ENCODE results near the gene VWA8.
"Not testable (repeated sequence)": the region's sequence is repeated elsewhere in the genome, so short reads cannot be mapped to it uniquely, and the experiment has no call there.

Gene VWA8

DNA sequence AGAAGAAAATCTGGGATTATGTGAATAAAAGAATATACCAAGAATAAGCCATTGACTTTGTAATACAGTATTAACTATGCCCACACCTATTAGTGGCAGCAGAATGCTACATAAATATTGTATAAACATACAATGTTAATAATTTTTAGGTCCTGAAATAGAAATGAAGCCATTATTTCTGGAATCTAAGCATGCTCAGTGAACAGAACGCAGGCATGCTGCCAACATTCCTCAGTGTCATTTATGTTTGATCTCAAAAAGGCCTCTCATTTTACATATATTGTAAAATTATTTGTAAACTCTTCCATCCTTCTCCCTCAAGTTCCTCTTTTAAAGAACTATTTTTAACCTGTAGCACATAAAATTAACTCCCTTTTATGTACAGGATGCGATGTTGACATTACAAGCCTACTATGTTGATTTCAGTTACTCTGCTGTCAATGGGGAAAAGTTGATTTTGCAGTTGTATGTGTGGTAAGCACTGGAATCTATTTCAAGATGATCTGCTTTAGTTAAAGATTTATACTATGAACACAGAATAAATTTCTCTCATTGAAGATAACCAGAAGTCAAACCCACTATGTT, 118.8 kb downstream of the VWA8 start:
- no peak for DNase-seq

DNA sequence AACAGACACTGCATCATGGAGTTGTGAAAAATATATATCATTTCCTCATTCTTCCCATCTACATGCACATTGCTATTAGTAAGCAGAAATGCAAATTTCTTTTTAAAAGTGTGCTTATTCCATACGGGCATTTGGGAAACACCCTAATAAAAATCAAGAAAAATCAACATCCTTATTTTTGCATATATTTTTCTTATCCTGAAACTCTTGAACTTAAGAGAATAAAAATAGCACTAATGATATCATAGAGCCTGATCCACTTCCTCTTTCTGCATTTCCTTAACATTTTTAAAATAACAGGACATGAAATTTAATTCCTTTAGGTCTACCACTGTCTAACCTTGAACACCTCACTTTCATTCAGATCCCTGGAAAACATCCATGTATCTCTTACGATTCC, 123.3 kb downstream of the VWA8 start:
- no peak for DNase-seq

DNA sequence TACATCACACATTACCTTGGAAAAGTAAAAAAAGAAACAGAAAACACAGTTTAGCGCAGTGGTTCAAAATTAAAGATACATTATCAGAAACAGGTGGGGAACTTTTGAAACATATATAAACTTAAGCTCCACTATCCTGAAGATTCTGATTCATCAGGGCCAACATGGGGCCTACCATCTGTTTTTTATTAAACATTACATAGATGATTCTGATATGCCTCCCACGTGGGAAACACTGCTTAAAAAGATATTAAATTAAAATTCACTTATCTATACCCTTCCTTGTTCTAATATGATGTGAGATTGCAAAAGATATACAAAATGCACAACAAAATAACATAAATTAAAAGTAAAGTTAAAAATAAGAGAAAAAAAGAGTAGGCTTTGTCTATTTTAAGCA, 125.0 kb downstream of the VWA8 start:
- no peak for DNase-seq

DNA sequence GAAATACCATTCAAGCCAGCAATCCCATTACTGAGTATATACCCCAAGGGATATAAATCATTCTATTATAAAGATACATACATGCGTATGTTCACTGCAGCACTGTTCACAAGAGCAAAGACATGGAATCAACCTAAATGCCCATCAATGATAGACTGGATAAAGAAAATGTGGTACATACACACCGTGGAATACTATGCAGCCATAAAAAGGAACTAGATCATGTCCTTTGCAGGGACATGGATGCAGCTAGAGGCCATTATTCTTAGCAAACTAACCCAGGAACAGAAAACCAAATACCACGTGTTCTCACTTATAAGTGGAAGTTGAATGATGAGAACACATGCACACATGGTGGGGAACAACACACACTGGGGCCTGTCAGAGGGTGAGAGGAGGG, 126.2 kb downstream of the VWA8 start:
- not testable (repeated sequence) for DNase-seq

DNA sequence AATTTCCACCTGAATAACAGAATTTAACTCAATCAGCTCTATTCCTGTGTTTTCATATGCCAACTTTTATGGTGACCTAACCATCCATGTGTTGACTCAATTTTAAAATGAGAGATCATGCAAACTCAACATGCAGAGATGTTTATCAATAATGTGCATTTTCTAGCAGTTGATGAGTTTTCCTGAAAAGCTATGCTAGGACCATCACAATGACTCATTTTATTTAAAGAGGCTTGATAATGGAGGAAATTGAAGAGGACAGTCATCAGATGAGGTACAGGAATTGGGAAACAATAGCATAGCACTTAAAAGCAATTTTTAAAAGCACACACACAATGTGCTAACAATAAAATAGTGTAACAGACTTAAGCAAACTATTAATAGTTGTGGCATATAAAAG, 127.1 kb downstream of the VWA8 start:
- DNase-seq: no peak

DNA sequence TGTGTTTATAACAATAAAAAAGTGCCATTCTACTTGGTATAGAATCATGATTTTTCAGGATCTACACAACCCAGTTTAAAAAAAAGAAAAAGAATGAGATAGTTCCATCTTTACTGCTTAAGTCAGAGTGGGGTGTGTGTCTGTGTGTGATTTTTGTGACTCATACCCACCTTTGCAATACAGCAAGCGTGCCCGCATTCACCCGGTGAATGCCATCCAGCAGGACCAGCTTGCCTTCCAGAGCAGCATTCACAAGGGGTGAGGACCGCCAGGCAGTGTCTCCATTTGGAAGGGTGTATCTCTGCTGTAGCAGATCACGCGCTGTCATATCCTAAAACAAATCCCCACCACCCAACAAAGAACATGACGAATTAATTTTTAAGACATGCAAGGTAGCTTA, 127.7 kb downstream of the VWA8 start:
- DNase-seq: no peak

DNA sequence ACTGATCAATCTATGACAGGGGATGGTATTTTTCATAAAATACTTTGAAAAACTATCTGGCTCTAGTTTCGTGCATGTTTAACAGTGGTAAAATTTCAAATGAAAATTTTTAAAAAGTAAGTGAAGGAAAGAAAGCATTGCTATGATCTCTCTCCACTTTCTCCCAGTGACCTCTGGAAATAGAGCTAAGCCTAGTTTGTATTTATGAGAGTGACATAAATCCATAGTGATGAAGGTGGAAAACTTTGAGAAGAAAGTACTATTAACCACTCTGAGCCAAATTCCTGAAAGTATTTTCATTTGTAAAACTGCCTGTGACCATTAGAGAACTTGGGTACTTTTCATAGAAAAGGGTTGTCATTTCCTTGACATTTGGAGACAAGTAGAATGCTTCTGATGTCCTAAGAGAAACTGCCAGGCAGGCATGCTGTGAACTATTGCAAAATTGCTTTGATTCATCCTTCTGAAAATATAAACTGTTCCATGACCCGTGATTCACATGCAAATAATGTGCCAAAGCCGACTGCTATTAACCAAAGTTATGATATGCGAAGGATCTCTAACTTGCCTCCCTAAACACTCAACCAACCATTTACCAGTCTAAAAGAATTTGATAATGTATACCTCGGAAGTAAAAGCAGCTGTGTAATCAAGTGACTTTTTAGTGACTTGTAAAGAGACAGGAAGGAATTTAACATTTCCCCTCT, 133.2 kb downstream of the VWA8 start:
- no peak for DNase-seq

DNA sequence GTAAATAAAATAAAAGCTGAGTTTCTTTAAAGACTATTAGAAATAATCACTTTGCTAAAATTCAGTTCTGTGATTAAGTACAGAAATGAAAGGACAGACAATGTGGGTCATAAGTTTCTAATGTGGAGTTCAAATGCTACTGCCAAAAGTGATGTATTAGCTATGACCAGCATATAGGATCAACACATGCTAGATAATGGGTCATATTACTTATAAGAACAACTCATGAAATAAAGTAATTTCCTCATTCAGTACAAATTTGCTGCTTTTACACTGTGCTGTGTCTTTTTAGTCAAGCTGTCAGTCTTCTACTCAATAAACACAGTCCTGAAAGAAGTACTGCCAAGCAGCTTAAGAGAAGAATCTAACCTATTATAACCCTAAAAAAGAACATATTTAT, 135.2 kb downstream of the VWA8 start:
- DNase-seq: no peak

DNA sequence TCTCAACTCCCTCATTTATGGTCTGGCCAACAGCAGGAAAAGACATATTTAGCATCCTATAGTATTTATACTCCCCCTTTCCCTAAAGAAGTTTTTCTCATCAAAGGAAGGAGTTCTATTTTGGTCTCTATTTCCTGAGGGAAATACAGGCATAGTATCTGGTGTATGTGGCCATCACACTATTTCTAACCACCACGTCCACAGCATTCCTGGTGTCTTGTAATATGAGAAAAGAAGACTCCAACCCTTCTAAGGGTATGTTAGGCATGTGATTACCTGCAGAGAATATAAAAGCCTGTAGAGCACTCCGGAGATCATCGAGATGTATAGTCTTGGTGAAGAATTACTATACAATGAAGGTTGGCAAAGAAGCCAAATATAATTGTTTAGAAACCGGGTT, 137.4 kb downstream of the VWA8 start:
- no peak for DNase-seq

DNA sequence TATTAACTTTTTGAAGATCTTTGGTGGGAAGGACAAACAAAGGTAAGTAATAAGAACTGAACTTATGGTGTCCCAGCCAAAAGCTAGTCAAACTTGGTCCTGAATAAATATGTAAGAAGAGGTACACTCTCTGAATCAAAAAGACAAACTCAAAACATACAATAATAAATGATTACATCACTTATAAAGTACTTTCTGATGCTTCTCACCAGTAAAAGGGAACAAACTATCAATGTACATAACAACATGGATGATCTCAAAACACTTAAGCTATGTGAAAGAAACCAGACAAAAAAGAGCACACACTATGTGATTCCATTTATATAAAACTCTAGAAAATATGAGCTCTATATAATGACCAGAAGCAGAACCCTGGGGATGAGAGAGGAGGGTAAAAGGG, 138.3 kb downstream of the VWA8 start:
- no peak for DNase-seq

DNA sequence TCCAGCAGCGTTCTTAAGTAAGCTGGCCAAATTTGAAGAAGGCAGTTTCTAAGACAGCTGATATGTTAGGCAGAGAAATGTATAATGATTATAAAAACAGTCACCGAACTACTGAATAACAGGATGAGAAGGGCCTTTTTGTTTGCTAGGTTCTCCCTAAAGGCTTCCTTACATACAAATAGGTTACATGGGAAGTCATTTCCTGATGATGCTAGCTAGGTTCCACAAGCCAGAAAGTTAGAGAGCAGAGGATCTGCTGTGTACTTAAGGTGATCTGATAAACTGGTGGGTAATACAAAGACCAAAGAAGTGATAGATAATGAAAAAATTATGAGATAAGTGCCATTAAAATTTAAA, 139.7 kb downstream of the VWA8 start:
- DNase-seq: no peak

DNA sequence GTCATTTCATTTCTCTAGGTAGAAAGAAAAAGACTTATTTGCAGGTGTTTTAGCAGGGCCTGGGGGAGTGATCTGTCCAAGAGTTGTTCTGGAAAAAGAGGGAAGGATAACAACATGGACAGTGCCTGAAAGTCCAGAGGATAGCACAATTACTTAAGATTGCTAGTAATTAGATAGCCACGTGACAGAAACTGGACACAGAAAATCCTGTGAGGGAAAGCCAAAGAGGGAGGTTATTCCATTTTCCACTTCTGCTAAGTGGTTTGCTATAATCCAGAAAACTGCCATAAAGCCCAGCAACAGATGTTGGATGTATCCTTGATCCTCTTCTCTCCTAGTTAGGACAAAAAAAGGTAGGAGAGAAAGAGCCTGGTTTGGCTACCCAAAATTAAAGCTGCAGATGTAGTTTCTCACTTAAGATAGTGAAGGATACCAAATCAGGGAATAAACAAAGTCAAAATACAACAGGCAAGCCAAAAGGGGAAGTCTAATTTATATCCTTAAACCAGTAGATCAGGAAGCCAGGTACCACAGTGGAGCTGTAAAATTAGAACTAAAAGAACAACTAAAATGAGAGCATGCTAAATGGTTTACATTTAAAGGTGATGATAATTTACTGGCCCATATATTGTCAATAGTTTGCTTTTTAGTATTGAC, 140.2 kb downstream of the VWA8 start:
- no peak for DNase-seq

DNA sequence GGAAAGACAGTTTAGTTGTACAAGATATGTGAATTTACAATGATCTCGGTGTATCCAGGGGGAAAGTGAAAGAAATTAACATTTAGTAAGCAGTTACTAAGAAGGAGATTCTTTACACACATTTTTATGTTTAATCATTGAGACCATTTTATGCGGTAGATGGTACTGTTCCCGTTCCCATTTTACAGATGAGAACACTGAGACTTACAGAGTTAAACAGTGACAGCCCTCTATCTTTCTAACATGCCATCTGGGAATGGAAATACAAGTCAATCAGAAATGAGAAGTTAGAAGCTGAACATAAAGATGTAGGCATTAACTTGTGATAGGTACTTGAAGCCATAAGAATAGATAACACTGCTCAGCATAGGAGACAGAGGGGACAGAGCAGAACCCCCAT, 144.9 kb downstream of the VWA8 start:
- DNase-seq: no peak

DNA sequence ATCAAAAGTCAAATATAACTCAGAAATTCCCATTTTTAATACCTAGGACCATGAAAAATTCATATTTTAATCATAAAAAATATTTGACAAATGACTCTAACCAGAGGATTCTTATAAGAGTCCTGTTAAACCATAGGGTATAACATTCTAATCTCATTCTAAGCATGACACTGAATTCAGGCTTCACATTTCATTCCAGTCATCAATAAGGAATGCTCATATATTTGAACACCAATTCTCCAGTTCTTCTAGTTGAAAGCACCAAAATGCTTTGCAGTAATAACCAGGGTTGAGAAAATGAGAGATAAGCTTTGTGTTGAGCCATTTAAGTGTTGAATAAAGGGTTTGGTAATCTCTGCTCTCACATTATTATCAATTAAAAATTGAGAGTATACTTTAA, 147.5 kb downstream of the VWA8 start:
- DNase-seq: no peak

DNA sequence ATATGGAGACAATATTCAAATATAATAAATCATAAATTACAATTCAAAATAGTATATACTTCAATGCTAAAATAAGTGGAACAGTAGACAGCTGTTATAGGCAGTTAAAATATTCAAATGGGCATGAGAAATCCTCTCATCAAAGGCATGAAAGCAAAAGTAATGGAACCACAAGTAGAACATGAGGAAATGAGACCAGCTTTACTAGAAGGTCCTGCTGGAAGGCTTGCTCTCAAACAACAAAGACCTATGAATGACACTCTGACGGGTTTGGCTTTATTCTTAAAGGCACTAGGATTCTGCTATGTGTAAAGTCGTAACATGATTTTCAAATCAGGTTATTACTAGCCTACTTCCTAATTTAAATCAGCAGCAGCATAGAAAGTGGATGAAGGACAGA, 148.1 kb downstream of the VWA8 start:
- no peak for DNase-seq

DNA sequence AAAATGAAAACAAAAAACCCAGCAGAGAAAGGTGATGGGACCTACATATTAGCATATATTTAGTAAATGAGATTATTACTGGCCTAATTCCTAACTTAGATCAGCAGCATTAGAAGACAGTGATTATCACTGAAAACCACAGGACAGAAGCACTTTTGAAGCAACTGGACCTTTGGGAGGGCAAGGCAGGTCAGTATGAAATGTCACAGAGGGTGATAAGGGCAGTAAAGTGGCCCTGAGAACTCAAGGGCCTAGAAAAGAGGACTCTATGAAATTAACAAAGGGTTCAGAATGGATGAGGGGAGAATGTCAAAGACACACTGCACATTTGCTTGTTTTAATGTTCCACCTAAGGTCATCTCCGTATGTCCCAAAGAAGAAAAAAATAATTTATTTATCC, 148.7 kb downstream of the VWA8 start:
- DNase-seq: no peak

DNA sequence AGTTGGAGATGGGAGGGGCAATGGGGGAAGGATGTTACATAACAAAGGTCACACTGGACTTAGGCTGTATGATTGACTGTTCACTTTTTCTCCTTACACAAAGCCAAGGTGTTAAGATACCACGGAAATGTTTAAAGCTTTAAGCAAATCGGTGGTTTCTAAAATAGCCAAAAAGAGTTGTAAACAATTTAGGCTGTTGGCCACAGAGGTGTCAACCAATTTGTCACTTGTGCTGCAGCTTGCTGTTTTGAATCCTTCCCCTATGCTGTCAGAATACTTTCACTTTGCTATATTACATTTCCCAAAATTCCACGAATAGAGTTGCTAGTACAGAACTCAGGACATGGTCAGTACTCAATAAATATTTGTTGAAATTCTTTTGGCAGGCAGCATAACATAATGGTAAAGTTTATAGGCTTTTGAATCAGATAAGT, 149.3 kb downstream of the VWA8 start:
- DNase-seq: no peak

DNA sequence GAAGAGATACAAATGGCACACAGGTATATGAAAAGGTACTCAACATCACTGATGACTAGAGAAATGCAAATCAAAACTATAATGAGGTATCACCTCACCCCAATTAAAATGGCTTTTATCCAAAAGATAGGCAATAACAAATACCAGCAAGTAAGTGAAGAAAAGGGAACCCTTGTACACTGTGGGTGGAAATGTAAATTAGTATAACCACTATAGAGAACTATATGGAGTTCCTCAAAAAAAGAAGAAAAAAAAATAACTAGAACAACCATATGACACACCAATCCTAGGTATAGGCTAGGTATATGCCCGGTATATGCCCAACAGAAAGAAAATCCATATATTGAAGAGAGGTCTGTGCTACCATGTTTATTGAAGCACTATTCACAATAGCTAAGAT, 150.9 kb downstream of the VWA8 start:
- DNase-seq: no peak

DNA sequence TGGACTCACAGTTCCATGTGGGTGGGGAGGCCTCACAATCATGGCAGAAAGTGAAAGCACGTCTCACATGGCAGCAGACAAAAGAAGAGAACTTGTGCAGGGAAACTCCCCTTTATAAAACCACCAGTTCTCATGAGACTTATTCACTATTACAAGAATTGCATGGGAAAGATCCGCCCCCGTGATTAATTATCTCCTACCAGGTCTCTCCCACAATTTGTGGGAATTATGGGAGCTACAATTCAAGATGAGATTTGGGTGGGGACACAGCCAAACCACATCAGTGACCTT, 157.5 kb downstream of the VWA8 start:
- peak; percentile 23 for DNase-seq

DNA sequence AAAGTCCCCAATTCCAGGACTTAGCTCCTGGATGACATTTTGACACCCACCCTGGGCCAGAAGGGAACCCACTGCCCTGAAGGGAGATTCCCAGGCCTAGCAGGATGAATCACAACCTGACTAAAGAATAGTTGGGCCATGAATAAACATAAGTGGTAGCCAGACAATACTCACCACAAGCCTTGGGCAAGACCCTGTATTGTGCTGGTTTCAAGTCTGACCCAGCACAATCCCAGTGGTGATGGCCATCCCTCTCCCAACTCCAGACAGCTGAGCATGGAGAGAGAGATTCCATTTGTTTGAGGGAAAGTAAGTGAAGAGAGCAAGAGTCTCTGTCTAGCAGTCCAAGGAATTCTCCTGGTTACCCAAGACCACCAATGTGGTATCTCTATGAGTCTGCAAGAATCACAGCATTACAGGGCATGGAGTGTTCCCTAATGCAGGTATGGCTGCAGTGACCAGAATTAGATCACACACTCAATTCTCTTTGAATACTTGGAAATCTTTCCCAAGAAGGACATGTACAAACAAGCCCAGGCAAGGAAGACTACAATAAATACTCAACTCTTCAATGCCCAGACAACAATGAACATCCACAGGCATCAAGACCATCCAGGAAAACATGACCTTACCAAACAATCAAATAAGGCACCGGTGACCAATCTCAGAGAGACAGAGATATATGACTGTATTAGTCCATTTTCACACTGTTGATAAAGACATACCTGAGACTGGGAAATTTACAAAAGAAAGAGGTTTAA, 158.0 kb downstream of the VWA8 start:
- no peak for DNase-seq

DNA sequence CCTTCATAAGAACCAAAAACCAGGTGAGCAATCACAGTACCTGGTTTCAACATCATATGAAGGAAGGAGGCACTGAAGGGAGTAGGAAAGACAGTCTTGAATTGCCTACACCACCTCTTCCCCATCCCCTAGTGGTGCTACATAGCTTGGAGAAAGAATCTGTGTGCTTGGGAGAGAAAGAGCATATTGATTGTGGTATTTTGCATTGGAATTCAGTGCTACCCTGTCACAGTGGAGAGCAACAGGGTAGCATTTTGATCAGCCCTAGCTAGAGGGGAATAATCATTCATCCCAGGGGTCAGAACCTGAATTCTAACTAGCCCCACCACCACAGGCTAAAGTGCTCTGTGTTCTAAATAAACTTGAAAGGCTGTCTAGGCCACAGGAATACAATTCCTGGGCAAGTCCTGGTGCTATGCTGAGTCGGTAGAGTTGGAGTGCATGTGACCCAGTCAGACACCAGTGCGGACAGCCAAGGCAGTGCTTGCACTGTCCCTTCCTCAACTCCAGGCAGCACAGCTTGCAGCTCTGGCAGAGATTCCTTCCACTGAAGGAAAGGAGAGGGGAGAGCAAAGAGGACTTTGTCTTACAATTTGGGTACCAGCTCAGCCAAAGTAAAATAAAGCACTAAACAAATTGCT, 158.7 kb downstream of the VWA8 start:
- no peak for DNase-seq

DNA sequence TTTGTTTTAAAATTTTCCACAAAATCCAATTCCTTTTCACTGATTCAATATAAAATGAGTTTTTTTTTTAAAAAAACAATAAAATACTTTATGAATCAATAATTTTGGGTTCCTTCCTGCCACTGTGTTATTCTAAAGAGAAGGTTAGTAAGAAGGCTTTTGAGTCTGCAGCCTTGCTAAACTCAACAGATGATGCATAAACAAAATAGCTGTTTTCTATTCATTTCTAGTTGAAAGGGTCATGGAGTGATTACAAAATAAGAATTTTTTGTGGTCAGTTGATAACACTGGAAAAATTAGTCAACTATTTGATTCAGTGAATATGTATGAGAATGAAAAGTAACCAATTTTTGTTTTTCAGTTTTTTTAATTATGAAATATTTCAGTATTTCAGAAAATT, 169.9 kb downstream of the VWA8 start:
- DNase-seq: no peak

DNA sequence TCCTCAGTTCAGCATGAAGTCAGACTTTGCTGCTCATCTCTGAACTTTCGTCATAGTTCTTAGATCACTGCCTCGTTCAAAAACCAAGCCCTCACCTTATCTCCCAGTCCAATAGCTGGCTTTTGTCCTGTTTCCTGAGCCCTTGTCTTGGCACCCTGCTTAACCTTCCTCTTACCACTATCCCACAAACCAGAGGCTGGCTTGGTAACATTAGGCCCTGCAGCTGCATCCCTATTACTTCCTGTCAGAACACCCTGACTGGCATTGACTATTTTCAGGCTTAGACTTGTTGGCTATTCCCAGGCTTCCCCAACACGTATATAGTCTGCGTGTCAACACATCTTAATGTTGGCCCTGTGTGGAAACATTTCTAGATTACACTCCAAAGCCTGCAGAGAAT, 172.4 kb downstream of the VWA8 start:
- no peak for DNase-seq
